Mammary epithelial cell (primary cell): Measurements from ENCODE around the gene MED9.

ENCODE experiments used
- CTCF ChIP-seq, 2 donors: IDR thresholded peaks in 1 of 2; conservative IDR thresholded peaks in 1 of 2; 2 replicates each; pipeline ENCODE4 v1.5.1; 2011 to 2012; ENCODE audit warnings: inconsistent platforms in 2 of 2, low read length in 2 of 2, mild to moderate bottlenecking in 2 of 2, control low read depth in 1 of 2, low read depth in 1 of 2; ENCODE audit not compliant: insufficient read depth in 1 of 2; ENCODE audit errors: extremely low read depth in 1 of 2
- EZH2 ChIP-seq: IDR thresholded peaks from 2 replicates; pipeline ENCODE4 v1.6.1; 2012; ENCODE audit warnings: low read length, inconsistent platforms, borderline replicate concordance

GRCh38 chr17:17506181-17506741 is 29.5 kb downstream of the MED9 start:
- no peak for TF ChIP-seq CTCF (conservative IDR thresholded peaks at IDR 0.05 in 1 of 2, IDR thresholded peaks at IDR 0.05 in 1 of 2; ENCODE audit: extremely low read depth in 1 of 2, insufficient read depth in 1 of 2, low read depth in 1 of 2, low read length in 2 of 2)
- TF ChIP-seq EZH2: no peak
